ENCODE results near the gene RSPO3.

DNA sequence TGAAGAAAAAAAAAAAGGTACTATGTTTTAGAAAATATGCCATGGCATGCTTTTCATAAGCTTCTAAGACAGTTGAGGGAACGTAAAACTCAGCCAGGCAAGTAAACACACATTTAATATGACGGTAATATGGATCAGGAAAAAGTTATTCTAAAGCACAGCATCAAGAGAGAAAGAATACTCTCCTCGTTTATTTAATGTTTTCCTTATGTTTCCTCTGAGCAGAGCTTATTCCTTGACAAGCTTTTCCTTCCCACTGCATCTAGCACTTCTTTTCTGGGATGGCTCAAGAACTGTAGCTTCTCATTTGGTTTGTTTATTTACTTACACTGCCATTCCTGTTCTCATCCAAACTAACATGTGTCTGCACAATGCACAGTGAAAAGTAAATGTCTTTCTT lies 2.7 kb upstream of the RSPO3 start:
- TF ChIP-seq, protein P1, sequence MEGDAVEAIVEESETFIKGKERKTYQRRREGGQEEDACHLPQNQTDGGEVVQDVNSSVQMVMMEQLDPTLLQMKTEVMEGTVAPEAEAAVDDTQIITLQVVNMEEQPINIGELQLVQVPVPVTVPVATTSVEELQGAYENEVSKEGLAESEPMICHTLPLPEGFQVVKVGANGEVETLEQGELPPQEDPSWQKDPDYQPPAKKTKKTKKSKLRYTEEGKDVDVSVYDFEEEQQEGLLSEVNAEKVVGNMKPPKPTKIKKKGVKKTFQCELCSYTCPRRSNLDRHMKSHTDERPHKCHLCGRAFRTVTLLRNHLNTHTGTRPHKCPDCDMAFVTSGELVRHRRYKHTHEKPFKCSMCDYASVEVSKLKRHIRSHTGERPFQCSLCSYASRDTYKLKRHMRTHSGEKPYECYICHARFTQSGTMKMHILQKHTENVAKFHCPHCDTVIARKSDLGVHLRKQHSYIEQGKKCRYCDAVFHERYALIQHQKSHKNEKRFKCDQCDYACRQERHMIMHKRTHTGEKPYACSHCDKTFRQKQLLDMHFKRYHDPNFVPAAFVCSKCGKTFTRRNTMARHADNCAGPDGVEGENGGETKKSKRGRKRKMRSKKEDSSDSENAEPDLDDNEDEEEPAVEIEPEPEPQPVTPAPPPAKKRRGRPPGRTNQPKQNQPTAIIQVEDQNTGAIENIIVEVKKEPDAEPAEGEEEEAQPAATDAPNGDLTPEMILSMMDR (IDR thresholded peaks at IDR 0.05): no peak
- no peak for TF ChIP-seq EP300 (IDR thresholded peaks at IDR 0.05)
- TF ChIP-seq POLR2A (IDR thresholded peaks at IDR 0.05): no peak
- no peak for TF ChIP-seq POLR2AphosphoS5 (IDR thresholded peaks at IDR 0.05)

Measured in upper lobe of left lung (tissue), 4 donors.